HG03558 (cell line): ENCODE data around the gene ARHGEF17.

Experiments used
- ATAC-seq: cut with Tn5 transposase; IDR thresholded peaks from one replicate; pipeline ENCODE4 v1.9.1; 2021; ENCODE audit warnings: moderate number of reproducible peaks; ENCODE audit not compliant: unreplicated experiment; ENCODE audit errors: extremely low read depth

ARHGEF17 gene

DNA sequence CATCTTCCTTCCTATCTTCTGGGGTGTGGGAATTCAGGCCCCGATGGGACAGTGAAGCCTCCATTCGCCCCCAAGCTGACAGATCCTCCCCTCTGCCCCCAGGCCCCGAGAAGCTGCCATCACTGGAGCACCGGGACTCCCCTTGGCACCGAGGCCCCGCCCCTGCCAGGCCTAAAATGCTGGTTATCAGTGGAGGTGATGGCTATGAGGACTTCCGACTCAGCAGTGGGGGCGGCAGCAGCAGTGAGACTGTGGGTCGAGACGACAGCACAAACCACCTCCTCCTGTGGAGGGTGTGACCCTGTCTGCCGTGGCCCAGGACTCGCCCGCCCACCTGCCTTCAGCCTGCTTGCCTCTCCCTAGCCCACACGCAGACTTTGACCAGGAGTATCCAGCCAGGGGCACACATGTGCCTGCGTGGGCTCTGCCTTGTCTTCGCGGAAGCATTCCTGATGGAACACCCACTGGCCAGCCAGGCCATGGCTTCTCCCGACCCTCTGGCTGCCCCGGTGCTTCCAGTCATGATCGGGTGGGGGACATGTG is 59.5 kb downstream of the ARHGEF17 start:
- ATAC-seq, result no peak

DNA sequence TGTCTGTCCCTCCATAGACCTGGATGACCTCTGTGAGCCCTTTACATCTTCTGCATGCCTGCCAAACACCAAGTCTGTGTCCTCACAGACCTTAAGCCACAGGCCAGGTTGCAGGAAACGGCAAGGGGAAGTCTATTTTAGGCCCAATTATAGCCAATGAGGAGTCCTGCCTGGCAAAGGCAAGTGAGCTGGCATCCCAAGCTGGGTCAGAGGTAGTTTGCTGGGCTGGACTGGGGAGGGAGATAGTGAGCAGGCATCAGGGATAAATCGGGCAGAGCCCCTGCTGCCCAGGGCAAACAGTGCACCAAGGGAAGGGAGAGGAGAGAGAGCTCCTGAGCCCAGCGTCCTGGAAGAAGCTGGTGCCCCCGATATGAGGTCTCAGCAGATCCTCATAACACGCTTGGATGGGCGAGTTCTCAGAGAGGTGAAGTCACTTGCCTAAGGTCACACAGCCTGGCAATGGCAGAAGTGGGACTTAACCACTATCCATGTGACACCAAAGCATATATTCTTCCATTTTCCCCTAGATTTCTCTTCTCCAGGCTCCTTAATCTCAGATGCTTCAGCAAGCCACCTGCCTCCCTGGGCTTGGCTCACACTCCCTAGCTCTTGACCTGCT is 64.4 kb downstream of the ARHGEF17 start:
- no peak for ATAC-seq

DNA sequence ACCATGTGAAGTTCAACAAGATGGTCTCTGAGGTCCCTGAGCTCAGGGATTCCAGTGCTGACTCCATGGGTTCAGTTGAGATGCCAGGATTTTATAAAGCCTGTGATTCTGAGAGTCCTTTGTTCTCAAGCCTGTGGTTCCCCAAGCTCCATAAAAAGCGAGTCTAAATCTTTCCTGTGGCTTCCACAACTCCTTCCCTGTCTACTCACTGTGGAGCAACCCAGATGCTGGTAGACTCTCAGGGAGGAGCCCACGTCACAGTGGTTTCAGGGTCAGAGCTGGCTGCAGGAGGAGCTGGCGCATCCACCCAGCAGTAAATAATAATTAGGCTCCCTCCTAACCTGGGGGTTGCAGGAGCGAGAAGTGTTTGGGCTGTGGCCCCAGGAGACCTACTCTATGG is 66.1 kb downstream of the ARHGEF17 start:
- no peak for ATAC-seq

DNA sequence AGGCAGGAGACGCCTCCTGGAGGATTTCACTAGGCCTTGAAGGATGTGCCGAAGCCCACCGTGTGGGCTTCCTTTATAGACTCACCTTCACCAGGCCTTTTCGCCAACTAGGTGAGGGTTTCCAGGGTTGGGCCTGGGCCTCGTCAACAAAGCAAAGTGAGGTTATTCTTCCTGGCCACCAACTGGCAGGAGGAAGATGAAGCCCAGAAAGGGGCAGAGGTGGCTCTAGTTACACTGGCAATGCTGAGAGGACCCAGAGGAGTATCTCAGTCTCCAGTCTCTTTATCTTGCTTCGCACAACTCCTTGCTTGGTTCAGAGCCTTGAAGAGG is 67.7 kb downstream of the ARHGEF17 start:
- no peak for ATAC-seq

DNA sequence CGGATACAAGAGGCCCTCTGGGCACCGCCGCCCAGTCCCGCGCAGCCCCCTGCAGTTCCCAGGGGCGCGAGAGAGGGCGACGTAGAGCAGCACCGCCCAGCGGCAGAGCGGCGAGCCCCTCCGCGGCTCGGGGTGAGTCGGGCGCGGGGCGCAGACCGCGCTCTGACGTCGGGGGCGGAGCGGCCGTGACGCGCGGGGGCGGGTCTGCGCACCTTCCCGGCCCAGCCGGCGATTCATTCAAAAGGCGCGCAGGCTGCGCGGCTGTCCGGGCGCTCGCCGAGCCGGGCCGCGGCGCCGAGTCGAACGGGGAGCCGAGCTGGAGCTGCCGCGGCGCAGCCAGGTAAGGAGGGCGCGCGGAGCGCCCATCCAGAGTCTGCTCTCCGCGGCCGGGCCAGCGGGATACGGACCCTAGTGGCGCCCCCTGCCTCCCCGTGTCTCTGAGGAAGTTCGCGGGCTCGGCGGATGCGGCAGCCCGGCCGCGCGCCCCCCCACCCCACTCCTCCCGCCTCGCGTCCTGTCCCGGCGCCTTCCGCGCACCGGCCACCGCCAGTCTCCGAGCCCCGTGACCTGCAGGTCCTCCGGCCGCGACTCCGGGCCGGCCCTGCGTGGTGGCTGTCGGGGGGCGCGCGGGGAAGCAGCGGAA is 68.2 kb downstream of the ARHGEF17 start, which contains the start of gene RELT:
RELT (plus strand) TSS at position 240 of the 643 bp plus-strand sequence. CDS start 12,738 bp downstream, outside the sequence.
- ATAC-seq, result peak; percentile 57

DNA sequence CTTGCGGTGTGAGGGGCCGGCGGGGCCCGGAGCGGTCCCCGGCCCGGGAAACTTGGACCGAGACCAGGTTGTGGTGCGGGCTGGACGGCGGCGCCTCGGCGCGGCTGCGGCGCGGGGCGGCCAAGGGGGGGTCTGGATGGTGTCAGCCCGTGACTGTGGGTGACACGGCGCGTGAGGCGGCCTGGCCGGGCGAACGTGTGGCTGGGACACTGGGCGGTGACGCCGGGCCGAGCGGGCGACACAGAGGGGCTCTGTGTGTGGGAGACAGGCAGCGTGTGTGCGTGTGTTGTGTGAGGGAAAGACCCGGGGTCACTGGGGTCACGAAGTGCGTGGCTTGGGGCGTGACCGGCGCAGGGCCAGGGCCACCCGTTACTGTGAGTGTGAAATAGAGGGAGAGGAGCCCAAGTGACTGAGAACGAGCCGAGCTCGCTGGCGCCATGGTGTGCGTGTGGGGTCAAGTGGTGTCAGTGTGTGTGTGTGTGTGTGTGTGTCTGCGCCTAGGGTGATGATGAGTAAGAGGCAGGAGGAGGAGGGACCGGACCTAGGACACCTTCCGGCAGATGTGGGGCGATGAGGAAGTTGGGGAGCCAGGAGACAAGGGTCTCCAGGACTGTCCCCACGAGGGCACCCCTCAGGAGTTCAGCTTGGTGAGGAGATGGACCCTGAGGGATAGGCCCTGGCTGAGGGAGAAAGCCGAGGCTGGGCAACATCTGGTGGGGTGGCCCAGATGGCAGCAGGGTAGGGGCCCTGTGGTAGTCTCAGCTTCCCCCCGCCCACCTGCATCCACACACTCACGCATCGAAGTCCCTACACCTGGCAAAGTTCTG is 68.9 kb downstream of the ARHGEF17 start:
- no peak for ATAC-seq

DNA sequence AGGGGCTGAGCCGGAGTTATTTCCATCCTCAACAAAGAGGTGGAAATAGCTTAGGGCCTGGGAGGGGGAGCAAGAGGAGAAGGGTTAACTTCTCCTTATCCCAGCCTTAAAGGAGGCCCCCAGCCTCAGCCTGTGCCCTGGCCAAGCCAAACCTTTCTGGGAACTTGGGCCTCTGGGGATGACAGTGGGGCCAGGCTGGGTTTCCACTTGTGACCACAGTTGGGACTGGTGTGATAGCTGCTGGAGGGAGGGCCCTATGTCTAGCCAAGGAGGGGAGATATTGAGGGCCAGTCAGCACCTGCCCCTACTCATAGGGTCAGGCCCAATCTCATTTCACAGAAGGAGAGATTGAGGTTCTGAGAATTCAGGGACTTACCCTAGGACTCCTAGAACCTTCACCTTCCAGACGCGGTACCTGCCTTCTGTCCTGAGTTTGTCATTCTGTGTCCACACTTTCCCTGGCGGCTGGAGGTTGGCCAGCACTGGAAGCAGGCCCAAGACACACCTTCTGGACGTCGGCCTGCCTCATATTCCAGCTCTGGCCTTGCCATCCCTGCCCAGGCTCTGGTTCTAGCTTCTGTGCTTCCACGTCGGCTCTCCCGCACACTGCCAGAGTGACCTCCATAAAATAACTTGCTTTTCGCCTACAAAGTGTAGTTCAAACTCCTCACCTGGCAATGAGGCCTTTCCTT is 71.3 kb downstream of the ARHGEF17 start:
- no peak for ATAC-seq

DNA sequence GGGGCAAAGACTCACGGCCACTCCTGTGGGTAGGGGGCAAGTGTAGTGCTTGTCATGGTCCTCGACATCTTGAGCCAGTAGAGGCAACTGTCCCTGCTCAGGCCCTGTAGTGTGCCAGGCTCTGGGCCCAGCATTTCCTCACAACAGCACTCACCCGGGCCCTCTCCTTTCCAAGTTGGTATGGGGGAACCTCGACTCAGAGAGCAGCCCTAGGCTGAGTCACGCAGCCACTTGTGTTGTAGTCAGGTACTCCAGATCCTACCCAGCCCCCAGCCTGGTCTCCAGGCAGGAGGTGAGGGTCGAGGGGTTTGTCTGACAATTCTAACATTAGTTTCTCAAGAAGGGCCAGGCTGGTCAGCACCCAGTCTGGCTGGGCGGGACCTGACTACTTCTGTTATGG is 72.3 kb downstream of the ARHGEF17 start:
- ATAC-seq, result no peak

DNA sequence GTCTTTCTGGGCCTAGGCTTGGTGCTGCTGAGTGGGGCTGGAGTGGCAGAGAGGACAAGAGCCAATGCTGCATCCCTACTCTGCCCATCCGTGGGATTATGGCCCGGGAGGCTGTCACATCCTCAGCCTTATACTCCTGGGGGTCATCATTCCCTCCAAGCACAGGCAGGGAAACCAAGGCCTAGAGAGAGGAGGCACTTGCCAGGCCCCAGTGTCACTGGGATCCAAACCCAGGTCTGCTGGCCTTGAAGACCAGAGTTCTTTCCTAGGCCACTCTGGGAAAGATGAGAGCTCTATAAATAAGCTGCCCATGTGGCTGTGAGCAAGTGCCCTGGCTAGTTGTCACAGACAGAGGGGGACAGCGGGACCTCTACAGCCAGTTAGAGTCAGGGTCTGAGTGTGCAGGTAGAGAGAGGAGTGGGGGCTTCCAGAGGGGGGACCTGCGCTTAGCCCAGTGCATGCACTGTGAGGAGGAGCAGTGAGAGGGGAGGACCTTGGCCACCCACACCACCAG is 72.9 kb downstream of the ARHGEF17 start:
- no peak for ATAC-seq

DNA sequence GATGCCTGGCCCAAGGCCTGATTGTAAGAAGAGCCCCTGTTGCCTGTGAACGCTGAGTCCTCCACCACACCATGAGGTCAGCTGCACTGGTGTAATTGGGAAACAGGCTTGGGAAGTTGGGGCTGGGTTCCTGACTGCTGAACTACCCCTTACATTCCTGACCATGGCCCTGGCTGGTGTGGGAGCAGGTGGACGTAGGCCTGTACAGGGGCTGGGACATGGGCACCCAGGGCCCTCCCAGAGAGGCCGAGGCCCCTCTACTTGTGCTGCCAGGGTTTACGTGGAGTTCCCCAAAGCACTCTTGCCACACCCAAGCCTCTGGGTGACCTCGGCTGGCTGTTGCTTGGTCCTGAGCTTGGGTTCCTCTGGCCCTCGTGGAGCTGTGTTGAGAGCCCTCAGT is 73.5 kb downstream of the ARHGEF17 start:
- no peak for ATAC-seq

DNA sequence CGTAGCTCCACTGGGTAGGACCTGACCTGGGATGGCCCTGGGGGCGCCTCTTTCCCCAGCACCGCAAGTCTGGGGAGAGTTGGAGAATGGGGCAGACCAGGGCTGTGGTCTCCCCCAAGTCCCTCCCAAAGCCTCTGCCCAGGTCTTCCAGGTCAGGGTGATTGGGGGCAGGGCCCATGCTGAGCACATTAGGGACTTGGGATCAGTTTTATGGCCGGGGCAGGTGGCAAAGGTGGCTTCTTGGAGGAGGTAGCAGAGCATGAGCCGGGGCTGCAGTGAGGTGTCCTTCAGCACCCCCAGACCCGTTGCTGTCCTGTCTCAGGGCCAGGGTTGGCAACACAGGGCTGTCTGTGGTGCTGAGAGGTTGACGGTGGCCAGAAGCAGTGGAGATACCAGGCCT is 74.1 kb downstream of the ARHGEF17 start:
- no peak for ATAC-seq

DNA sequence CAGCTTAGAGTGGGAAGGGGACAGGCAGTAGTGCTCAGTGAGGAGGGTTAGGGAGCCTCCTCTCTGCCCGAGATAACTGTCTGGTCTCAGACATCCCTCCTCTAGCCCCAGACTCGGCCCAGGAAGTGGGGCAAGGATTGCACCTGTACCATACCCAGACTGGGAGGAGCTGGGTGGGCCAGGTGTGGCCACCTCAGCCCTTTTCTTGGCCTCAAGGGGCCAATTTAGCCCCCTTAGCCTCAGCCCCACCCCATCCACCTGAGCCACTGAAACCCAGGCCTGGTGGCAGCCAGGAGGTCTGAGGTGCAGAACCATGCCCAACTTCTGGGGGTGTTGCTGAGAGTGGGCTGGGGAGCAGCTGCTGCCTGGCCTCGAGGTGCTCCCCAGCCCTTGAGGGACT is 74.7 kb downstream of the ARHGEF17 start:
- no peak for ATAC-seq

DNA sequence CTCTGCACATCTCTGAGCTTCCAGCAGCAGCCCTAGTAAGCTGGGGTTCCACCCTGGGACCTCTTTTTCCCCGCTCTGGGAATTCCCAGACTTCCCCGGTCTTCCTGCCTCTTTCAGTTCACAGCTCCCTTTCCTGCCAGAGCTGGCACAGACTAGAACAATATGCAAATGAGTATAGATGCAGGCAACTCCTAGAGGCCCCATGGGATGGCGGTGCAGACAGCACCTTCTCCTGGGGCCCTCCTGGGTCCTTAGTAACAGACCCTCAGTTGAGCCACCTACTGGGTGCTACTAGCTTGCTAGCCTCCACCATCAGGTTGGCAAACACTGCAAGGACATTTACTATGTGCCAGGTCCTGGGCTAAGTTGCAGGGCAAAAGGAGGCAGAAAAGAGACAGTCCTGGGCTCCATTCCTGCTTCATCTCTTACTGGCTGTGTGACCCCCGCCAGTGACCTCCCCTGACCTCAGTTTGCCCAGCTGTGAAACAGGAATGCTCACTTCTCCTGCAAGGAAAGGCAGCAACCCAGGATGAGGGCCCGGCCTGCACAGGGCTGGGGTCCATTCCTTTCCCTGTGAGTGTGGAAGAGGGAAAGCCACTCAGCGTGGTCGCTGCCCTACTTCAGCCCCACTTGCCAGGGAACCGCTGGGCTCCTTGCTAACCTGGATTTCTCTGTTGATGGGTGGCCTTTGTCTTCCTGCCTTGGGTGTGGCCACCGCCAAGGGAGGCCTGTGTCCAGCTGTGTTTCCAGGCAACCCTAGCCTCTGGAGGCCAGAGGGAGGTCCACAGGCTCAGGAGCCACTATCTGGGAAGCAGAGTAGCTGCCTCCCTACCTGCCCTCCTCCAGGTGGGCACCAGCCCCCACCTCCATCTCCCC is 75.4 kb downstream of the ARHGEF17 start:
- no peak for ATAC-seq

DNA sequence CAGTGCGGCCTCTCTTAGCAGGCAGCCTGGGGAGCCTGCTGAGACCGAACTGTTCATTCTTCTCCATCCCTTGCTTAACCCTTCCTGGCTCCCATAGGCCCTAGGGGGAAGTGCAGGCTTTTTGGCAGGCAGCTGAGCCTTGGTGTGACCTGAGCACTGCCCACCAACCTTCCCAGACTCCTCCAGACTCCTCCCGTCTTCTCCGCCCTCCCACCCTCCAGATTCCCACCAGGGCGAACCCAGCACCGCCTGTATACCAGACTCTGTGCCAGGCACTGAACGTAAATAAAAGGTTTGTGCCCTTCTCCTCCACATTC is 76.0 kb downstream of the ARHGEF17 start:
- ATAC-seq, result no peak

DNA sequence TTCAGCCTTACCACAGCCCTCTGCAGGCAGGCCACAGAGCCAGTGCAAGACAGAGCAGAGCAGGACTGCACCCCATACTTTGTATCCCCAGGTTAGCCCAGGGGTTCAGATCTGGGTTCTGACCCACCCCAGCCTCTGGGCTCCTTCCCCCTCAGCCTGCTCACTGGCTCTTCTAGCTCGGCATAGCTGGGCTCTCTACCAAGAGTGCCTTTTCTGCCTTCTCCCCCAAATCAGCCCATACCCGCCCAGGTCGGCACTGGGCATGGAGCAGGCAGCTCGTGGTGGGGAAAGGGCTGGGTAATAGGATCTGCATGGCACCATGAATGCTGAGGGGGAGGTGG is 76.4 kb downstream of the ARHGEF17 start:
- ATAC-seq, result no peak

DNA sequence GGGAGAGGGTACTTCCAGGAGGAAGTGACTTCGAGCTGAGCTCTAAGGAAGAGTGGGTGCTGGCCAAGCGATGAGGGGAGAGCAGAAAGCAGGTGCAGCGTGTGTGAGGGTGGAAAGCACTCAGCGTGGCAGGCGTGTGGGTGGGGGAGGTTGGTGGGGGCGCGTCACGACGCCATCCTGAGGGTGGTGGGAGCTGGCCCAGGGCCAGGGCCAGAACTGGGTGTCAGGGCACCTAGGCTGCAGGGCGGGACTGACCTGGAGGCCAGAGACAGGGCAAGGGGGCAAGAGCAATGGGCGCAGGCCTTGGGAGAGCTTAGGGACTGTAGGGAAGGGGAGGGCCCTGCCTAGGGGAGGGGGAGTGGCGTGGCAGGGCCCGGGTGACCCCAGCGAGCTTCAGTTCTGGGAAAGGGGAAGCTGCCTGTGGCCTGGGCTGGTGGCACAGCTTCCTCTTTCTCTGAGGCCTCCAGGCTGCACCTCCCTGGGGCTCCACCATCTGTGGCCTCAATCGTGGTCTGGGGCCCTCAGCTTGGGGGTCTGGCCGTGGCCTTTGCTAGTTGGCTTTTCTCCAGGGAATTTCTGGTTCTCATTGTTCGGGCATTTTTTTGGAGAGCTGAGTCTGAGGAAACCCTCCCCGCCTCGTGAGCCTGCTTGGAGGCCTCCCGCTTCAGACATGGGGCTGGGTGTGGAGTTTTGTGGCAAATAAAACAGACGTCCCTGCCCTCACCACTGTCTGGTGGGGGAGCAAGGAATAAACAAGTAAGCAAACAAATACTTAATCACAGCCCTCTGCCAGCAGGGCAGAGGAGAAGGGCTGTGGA is 77.0 kb downstream of the ARHGEF17 start:
- ATAC-seq, result peak; percentile 48

DNA sequence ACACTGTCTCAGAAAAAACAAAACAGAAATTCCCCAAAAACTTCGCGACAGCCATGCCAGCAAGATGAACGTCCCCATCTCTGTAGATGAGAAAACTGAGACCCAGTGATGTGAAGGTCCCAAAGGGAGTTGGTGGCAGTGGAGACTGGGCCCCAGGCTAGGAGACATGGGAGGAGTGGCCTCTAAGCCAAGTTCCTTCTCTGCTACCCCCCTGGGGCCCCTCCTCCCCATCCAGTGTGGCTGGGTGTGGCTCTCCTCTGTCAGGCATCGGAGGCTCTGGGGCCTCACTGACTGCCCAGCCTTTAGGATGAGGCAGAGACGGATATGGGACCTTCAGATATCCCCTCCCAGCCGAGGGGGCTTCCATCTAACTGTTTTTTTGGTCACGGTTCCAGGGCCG is 77.9 kb downstream of the ARHGEF17 start:
- ATAC-seq, result no peak

DNA sequence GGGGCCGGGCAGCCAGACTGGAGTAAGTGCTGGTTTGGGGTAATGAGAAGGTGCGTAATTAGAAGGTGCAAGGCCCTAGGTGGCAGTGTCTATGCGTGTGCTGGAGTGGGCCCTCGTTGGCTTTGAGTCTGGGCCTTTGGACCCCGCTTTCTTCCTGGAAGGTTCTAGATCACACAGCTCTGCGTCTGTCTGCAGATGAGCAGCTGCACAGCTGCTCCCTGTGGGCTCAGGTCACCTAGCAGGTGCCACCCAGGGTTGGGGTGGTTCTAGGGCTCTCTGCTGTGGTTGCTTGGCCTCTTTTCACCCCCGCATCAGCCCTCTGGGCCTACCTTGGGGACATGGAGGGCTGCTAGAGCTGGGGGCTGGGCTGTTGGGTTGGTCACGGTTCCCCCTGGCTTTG is 78.5 kb downstream of the ARHGEF17 start:
- ATAC-seq, result no peak
